CD14-positive monocyte (primary cell): ENCODE data around the gene RBMS3. TPM values are rescaled to one million over a fixed set of nuclear protein-coding genes. Genes with fewer than 3 reads are reported as not detected.

Experiments
- DNase-seq, 3 donors: peaks; one replicate each; pipeline ENCODE4 v3.0.0-alpha.2; 2011 to 2022
- H2AFZ ChIP-seq: 2 replicates; pipeline ENCODE4 v1.6.0; 2012; ENCODE audit warnings: mild to moderate bottlenecking, low read depth, low read length, inconsistent platforms; ENCODE audit not compliant: insufficient read depth, poor library complexity, severe bottlenecking
- H3K27ac ChIP-seq, 2 donors: 1 replicate in 1 of 2; 2 replicates in 1 of 2; pipeline ENCODE4 v1.5.1; 2012 to 2013; ENCODE audit warnings: low read length in 2 of 2, control low read depth in 1 of 2, inconsistent platforms in 1 of 2, low read depth in 1 of 2, mild to moderate bottlenecking in 1 of 2
- H3K27me3 ChIP-seq, 2 donors: one replicate each; pipeline versions ENCODE4 v1.6.0 to v1.6.1; 2011 to 2013; ENCODE audit warnings: low read length in 2 of 2; ENCODE audit not compliant: control insufficient read depth in 2 of 2, insufficient read depth in 2 of 2
- H3K36me3 ChIP-seq, 2 donors: replicated peaks in 1 of 2; 1 replicate in 1 of 2; 2 replicates in 1 of 2; pipeline versions ENCODE4 v1.5.1 to v1.6.1; 2012 to 2013; ENCODE audit warnings: low read length in 2 of 2, control low read depth in 1 of 2, inconsistent platforms in 1 of 2, mild to moderate bottlenecking in 1 of 2; ENCODE audit not compliant: insufficient read depth in 2 of 2, control insufficient read depth in 1 of 2
- H3K4me1 ChIP-seq, 2 donors: 1 replicate in 1 of 2; 2 replicates in 1 of 2; pipeline versions ENCODE4 v1.5.1 to v1.6.1; 2012 to 2013; ENCODE audit warnings: low read length in 2 of 2, control low read depth in 1 of 2, inconsistent platforms in 1 of 2, mild to moderate bottlenecking in 1 of 2, moderate library complexity in 1 of 2; ENCODE audit not compliant: insufficient read depth in 2 of 2, control insufficient read depth in 1 of 2
- H3K4me2 ChIP-seq: replicated peaks from 2 replicates; pipeline ENCODE3; 2012; ENCODE audit warnings: low read length, moderate library complexity, mild to moderate bottlenecking; ENCODE audit not compliant: poor library complexity, severe bottlenecking; ENCODE audit errors: extremely low read depth
- H3K4me3 ChIP-seq, 3 experiments: fragments of 200-600 bp in 1 of 3; sonication (generic) in 1 of 3; replicated peaks in 1 of 3; 1 replicate in 2 of 3; 2 replicates in 1 of 3; pipeline ENCODE4 v1.5.1; 2011 to 2013; ENCODE audit warnings: low read length in 3 of 3, mild to moderate bottlenecking in 3 of 3, control low read depth in 2 of 3, low read depth in 2 of 3, inconsistent platforms in 1 of 3, moderate library complexity in 1 of 3
- H3K79me2 ChIP-seq: 2 replicates; pipeline ENCODE4 v1.6.0; 2012; ENCODE audit warnings: mild to moderate bottlenecking, control low read depth, inconsistent platforms, low read length, moderate library complexity; ENCODE audit not compliant: insufficient read depth
- H3K9ac ChIP-seq: 2 replicates; pipeline ENCODE4 v1.6.0; 2017; ENCODE audit warnings: low read length, mild to moderate bottlenecking; ENCODE audit not compliant: insufficient read depth, poor library complexity, severe bottlenecking
- H3K9me3 ChIP-seq, 2 donors: replicated peaks in 1 of 2; 1 replicate in 1 of 2; 2 replicates in 1 of 2; pipeline versions ENCODE4 v1.5.1 to v1.6.1; 2012 to 2013; ENCODE audit warnings: low read length in 2 of 2, control low read depth in 1 of 2; ENCODE audit not compliant: control insufficient read depth in 1 of 2, insufficient read depth in 1 of 2
- H4K20me1 ChIP-seq: 2 replicates; pipeline ENCODE4 v1.6.0; 2012; ENCODE audit warnings: mild to moderate bottlenecking, low read length, control low read depth, moderate library complexity; ENCODE audit not compliant: insufficient read depth
- H3K27ac Mint-ChIP-seq, 7 donors: one replicate each; pipeline ENCODE4 v1.8.0; 2020; ENCODE audit warnings: mild to moderate bottlenecking in 7 of 7, mixed read lengths in 7 of 7, moderate library complexity in 6 of 7, inconsistent platforms in 2 of 7
- H3K27me3 Mint-ChIP-seq, 3 donors: one replicate each; pipeline ENCODE4 v1.8.0; 2021 to 2022; ENCODE audit warnings: low read depth in 3 of 3, mild to moderate bottlenecking in 3 of 3, mixed read lengths in 3 of 3, moderate library complexity in 3 of 3, inconsistent platforms in 1 of 3
- H3K36me3 Mint-ChIP-seq, 2 donors: one replicate each; pipeline ENCODE4 v1.8.0; 2020; ENCODE audit warnings: mixed read lengths in 2 of 2, inconsistent platforms in 1 of 2, mild to moderate bottlenecking in 1 of 2
- H3K4me1 Mint-ChIP-seq: one replicate; pipeline ENCODE4 v1.8.0; 2020; ENCODE audit warnings: mild to moderate bottlenecking, mixed read lengths
- H3K4me3 Mint-ChIP-seq, 2 donors: one replicate each; pipeline ENCODE4 v1.8.0; 2020; ENCODE audit warnings: mild to moderate bottlenecking in 2 of 2, mixed read lengths in 2 of 2, moderate library complexity in 1 of 2
- H3K9me3 Mint-ChIP-seq, 7 donors: one replicate each; pipeline ENCODE4 v1.8.0; 2020 to 2022; ENCODE audit warnings: mixed read lengths in 7 of 7, mild to moderate bottlenecking in 6 of 7, moderate library complexity in 6 of 7, inconsistent platforms in 2 of 7
- CTCF ChIP-seq: fragments of 200-600 bp; IDR thresholded peaks from one replicate; pipeline ENCODE4 v1.8.0; 2022; ENCODE audit warnings: antibody characterized with exemption, mild to moderate bottlenecking
- WGBS: methylation state at CpG from one replicate; pipeline ENCODE4 v1.1.5; 2013; ENCODE audit warnings: missing lambda C conversion rate; ENCODE audit not compliant: insufficient coverage; 5-methylcytosine and 5-hydroxymethylcytosine counted together
- intact Hi-C, 2 donors: fragments of 100-400 bp; cut with micrococcal nuclease; formaldehyde crosslinking; loops; one replicate each; pipeline versions ENCODE4 v1.15.0 to v1.15.1; 2023
- polyA plus RNA-seq, 3 donors: library from polyadenylated mRNA; depleted of rRNA in 1 of 3; unstranded in 2 of 3; stranded (reverse) in 1 of 3; fragments of 300-500 nt in 2 of 3; fragments of >200 nt in 1 of 3; fragmentation: Illumina TruSeq in 2 of 3; gene quantifications; 1 replicate in 2 of 3; 2 replicates in 1 of 3; pipeline ENCODE4 v1.2.3, GENCODE V29; 2012 to 2021

RBMS3 gene
- polyA plus RNA-seq, 3 donors = not detected

- Histone ChIP-seq H3K4me3 (no peak overlapping the region), H3K4me1 (no peaks in the 10 kb centered on the region), H4K20me1 (no peaks in the 10 kb centered on the region), H3K4me2 (no peak overlapping the region), H3K27me3 (peaks cover 2 to 28% of the 10 kb centered on the region in 2 donors), H2AFZ (no peak overlapping the region), H3K9me3 (no peaks in the 10 kb centered on the region), H3K79me2 (no peaks in the 10 kb centered on the region), H3K9ac (no peak overlapping the region), H3K36me3 (no peaks in the 10 kb centered on the region), H3K27ac (no peak overlapping the region)
- no peaks in the 10 kb centered on the region for H3K9me3 Mint-ChIP-seq
- WGBS = no CpG with 5 or more reads among the region's 3 CpGs
- no peak overlapping the region for H3K4me3 Mint-ChIP-seq
- TF ChIP-seq CTCF = no peak
- intact Hi-C loops = no loop called here
- no peaks in the 10 kb centered on the region for H3K36me3 Mint-ChIP-seq
- peaks cover 2 to 11% (median 4%) of the 10 kb centered on the region in 3 donors for H3K27me3 Mint-ChIP-seq
- H3K4me1 Mint-ChIP-seq = no peaks in the 10 kb centered on the region
- DNase-seq = no peak
- H3K27ac Mint-ChIP-seq = no peak overlapping the region
Measured at GRCh38 chr3:29643034-29643425, 362.2 kb downstream of the RBMS3 start.

- Histone ChIP-seq H2AFZ (no peak overlapping the region), H4K20me1 (no peaks in the 10 kb centered on the region), H3K9me3 (no peaks in the 10 kb centered on the region), H3K36me3 (no peaks in the 10 kb centered on the region), H3K4me2 (no peak overlapping the region), H3K4me3 (no peak overlapping the region), H3K27me3 (peaks cover 2 to 37% of the 10 kb centered on the region in 2 donors), H3K4me1 (peaks cover 0 to under 1% of the 10 kb centered on the region in 2 donors), H3K79me2 (no peaks in the 10 kb centered on the region), H3K9ac (no peak overlapping the region), H3K27ac (no peak overlapping the region)
- DNase-seq = no peak
- H3K4me1 Mint-ChIP-seq = no peaks in the 10 kb centered on the region
- no peak overlapping the region for H3K27ac Mint-ChIP-seq
- H3K27me3 Mint-ChIP-seq = peaks cover 4 to 15% (median 5%) of the 10 kb centered on the region in 3 donors
- TF ChIP-seq CTCF = no peak
- H3K4me3 Mint-ChIP-seq = no peak overlapping the region
- intact Hi-C loops = no loop called here
- H3K9me3 Mint-ChIP-seq = peaks cover 0 to 2% (median 0%) of the 10 kb centered on the region in 7 donors
- WGBS = 95% methylated on average over 2 of the region's 6 CpGs
- no peaks in the 10 kb centered on the region for H3K36me3 Mint-ChIP-seq
Measured at GRCh38 chr3:29644261-29644660, 363.4 kb downstream of the RBMS3 start.
